Measurements from ENCODE around the gene KLK13.

KLK13 gene

GRCh38 chr19:51064534-51065220 lies at the start of gene KLK13:
Gene KLK13, minus strand, starts transcription at chr19:51065092. Its CDS starts 25 bp downstream, at chr19:51065067.
- no peak for DNase-seq (ENCODE audit: low spot score)

- peak; percentile 42 for DNase-seq (ENCODE audit: low spot score)
These were observed 49.3 kb upstream of the KLK13 start for GRCh38 chr19:51114087-51114729.

- DNase-seq (ENCODE audit: low spot score), result no peak
These were observed 46.7 kb upstream of the KLK13 start for GRCh38 chr19:51111606-51112005.

- no peak for DNase-seq (ENCODE audit: low spot score)
These were observed 45.7 kb upstream of the KLK13 start for GRCh38 chr19:51110666-51110971.

GRCh38 chr19:51108805-51109146 lies 43.9 kb upstream of the KLK13 start:
- DNase-seq (ENCODE audit: low spot score), result no peak

- peak; percentile 99 for DNase-seq (ENCODE audit: low spot score)
These were observed 43.3 kb upstream of the KLK13 start, which contains the start of gene CTU1 for GRCh38 chr19:51108066-51108804. Gene CTU1, minus strand, starts transcription at chr19:51108409. Its CDS starts 3,840 bp downstream, at chr19:51104569.

GRCh38 chr19:51107406-51108065 lies 42.6 kb upstream of the KLK13 start:
- DNase-seq (ENCODE audit: low spot score), result no peak

- no peak for DNase-seq (ENCODE audit: low spot score)
These were observed 39.0 kb upstream of the KLK13 start for GRCh38 chr19:51103926-51104341.

- DNase-seq (ENCODE audit: low spot score), result no peak
These were observed 38.1 kb upstream of the KLK13 start for GRCh38 chr19:51102991-51103390.

GRCh38 chr19:51101171-51101865 lies 36.4 kb upstream of the KLK13 start:
- no peak for DNase-seq (ENCODE audit: low spot score)

- DNase-seq (ENCODE audit: low spot score), result no peak
These were observed 35.7 kb upstream of the KLK13 start for GRCh38 chr19:51100601-51101000.

GRCh38 chr19:51099047-51099382 lies 34.1 kb upstream of the KLK13 start:
- no peak for DNase-seq (ENCODE audit: low spot score)

GRCh38 chr19:51098365-51099046 lies 33.6 kb upstream of the KLK13 start:
- DNase-seq (ENCODE audit: low spot score), result no peak

GRCh38 chr19:51097796-51098195 lies 32.9 kb upstream of the KLK13 start:
- no peak for DNase-seq (ENCODE audit: low spot score)

GRCh38 chr19:51097166-51097738 lies 32.4 kb upstream of the KLK13 start:
- peak; percentile 59 for DNase-seq (ENCODE audit: low spot score)

GRCh38 chr19:51096473-51097165 lies 31.7 kb upstream of the KLK13 start:
- DNase-seq (ENCODE audit: low spot score), result no peak

- DNase-seq (ENCODE audit: low spot score), result no peak
These were observed 29.9 kb upstream of the KLK13 start for GRCh38 chr19:51094696-51095279.

GRCh38 chr19:51093510-51094345 lies 28.8 kb upstream of the KLK13 start:
- no peak for DNase-seq (ENCODE audit: low spot score)

GRCh38 chr19:51093101-51093500 lies 28.2 kb upstream of the KLK13 start:
- DNase-seq (ENCODE audit: low spot score), result no peak
